Measurements from ENCODE around the gene ZDHHC16.

ZDHHC16 gene

DNA sequence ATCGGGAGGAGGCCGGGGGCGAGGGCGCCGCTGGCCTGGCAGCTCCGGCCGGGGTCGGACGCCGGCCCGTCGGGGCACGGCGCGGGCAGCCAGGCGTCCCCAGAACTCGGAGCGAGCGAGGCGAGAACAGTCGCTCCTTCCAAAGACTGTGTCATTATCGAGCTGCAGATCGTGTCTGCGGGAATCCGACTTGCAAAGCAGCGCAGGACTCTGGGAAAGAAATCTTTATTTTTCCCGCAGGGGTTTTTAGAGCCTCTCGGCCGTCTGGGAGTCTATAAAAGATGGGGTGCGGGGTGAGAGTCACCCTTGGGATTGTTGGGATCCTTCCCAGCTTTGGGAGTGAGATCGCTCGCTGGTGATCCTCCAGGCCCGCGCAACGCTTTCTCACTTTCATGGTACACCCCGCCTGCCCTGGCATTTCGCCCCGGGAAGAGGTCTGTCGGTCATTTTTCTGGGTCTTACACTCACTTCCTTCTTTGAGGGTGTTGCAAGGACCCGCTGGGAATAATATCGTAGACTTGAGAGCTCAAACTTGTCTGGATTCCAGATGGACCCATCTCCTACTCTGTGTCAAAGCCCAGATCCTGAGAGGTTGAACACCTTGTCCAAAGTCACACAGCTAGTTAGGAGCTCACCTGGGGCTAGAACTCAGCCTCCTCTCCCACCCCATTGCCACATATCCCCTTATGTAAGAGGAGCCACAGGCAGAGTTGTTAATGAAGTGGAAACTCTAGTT is 53.8 kb downstream of the ZDHHC16 start:
- H3K36me3 Mint-ChIP-seq (ENCODE audit: low read depth): peaks cover 31% of the 10 kb centered on the region
- no peak overlapping the region for H3K27ac Mint-ChIP-seq
- no peak for DNase-seq
- peaks cover 27% of the 10 kb centered on the region for H3K27me3 Mint-ChIP-seq
- H3K4me3 Mint-ChIP-seq: peak overlapping the region; percentile 63
- H3K9me3 Mint-ChIP-seq: no peaks in the 10 kb centered on the region
- H3K4me1 Mint-ChIP-seq (ENCODE audit: low read depth): peaks cover 31% of the 10 kb centered on the region

DNA sequence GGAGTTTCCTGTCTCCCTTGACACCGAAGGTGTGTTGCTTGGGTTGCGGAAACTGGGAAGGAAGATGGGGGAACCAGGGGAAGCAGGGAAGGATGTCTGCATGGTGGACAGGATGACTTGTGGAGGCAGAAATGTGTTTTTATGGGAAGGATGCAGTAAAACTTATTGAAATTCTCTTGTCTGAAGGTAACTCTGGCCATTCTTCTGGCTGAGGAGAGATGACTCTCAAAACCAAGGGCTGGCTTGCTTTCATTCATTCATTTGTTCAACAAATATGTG is 54.3 kb downstream of the ZDHHC16 start:
- Mint-ChIP-seq H3K9me3 (no peaks in the 10 kb centered on the region), H3K36me3 (ENCODE audit: low read depth) (peaks cover 27% of the 10 kb centered on the region), H3K27ac (no peak overlapping the region), H3K27me3 (peaks cover 27% of the 10 kb centered on the region), H3K4me1 (ENCODE audit: low read depth) (peaks cover 26% of the 10 kb centered on the region), H3K4me3 (no peak overlapping the region)
- no peak for DNase-seq

DNA sequence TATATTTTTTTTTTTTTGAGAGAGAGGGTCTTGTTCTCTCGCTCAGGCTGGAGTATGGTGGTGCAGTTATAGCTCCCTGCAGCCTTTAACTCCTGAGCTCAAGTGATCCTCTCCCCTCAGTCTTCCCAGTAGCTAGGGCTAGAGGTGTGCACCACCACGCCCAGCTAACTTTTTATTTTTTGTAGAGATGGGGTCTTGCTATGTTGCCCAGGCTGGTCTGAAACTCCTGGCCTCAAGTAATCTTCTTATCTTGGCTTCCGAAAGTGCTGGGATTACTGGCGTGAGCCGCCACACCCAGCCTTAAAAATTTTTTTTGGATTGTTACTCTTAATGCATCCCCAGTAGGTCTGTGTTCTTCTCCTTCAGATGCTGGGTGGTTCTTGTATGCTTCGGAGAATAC is 56.9 kb downstream of the ZDHHC16 start:
- Mint-ChIP-seq H3K9me3 (no peaks in the 10 kb centered on the region), H3K4me3 (no peak overlapping the region), H3K4me1 (ENCODE audit: low read depth) (peaks cover 12% of the 10 kb centered on the region), H3K36me3 (ENCODE audit: low read depth) (peaks cover 3% of the 10 kb centered on the region), H3K27me3 (peaks cover 27% of the 10 kb centered on the region), H3K27ac (no peak overlapping the region)
- DNase-seq: no peak

DNA sequence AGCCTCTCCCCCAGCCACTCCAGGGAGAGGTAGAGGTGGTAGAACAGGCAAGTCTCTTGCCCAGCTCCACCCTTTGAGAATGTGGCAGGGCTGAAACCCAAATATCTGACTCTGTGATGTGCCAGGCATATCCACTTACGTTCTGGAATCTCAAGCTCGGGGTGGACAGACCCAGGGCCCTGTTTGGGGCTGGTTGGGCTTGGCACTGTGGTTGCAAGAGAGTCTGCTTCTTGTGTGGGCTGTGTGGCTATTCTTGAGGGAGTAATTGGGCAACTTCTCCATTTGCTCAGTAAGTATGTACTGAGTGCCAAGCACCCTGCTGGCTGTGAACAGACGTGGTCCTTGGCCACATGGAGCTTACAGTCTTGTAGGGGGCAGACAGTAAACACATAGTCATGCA is 57.4 kb downstream of the ZDHHC16 start:
- peaks cover 12% of the 10 kb centered on the region for H3K4me1 Mint-ChIP-seq (ENCODE audit: low read depth)
- H3K27ac Mint-ChIP-seq: no peak overlapping the region
- no peak overlapping the region for H3K4me3 Mint-ChIP-seq
- no peak for DNase-seq
- H3K27me3 Mint-ChIP-seq: peaks cover 27% of the 10 kb centered on the region
- H3K9me3 Mint-ChIP-seq: no peaks in the 10 kb centered on the region
- H3K36me3 Mint-ChIP-seq (ENCODE audit: low read depth): no peaks in the 10 kb centered on the region

DNA sequence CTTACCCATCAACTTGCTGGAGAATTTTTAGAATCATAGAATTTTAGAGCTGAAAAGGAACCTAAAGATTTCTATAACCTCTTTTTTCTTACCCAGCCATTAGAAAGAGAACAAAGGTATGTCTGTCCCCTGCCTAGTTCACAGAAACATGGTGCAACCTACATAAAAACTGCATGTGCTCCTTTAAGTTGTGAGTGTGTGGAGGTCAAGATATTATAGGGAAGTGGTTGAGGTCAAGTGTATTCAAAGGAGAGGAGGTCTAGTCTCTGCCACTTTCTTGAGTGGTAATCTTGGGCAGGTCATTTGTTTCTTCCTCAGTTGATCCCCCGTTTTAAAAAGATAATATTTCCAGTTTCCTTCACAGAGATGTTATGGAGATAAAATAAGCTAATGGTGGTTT is 59.2 kb downstream of the ZDHHC16 start:
- Mint-ChIP-seq H3K36me3 (ENCODE audit: low read depth) (no peaks in the 10 kb centered on the region), H3K27me3 (peaks cover 21% of the 10 kb centered on the region), H3K4me3 (no peak overlapping the region), H3K27ac (no peak overlapping the region), H3K9me3 (no peaks in the 10 kb centered on the region), H3K4me1 (ENCODE audit: low read depth) (peaks cover 7% of the 10 kb centered on the region)
- DNase-seq: no peak

DNA sequence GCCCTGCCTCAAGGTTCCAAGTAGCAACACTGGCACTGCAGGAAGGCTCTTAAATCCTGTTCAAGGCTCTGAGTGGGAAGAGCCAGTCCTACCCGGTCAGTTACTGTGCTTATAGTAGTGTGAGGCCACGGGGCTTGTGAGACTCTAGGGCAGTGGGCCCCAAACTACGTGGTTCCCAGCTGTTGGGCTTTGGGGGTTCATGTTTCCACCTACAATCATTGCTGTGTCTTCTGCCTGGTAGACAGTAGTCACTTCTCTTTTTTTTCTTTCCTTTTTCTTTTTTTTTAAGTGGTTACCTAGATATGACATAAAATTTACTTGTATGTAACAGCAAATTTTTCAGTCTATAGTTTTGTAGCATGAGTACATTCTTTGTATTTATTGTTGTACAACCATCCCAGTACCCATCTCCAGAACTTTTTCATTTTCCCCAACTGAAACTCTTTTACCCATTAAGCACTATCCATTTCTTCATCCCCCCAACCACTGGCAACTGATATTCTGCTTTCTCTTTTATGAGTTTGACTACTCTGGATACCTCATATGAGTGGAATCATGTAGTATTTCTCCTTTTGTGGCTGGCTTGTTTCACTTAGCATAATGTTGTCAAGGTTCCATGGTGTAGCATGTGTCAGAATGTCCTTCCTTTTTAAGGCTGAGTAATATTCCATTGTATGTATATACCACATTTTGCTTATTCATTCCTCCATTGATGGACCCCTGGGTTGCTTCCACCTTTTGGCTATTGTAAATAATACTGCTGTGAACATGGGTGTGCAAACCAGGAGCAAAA is 60.4 kb downstream of the ZDHHC16 start:
- Mint-ChIP-seq H3K4me3 (no peak overlapping the region), H3K4me1 (ENCODE audit: low read depth) (peaks cover 7% of the 10 kb centered on the region), H3K9me3 (no peaks in the 10 kb centered on the region), H3K27ac (peak overlapping the region; percentile 62), H3K27me3 (peaks cover 10% of the 10 kb centered on the region), H3K36me3 (ENCODE audit: low read depth) (no peaks in the 10 kb centered on the region)
- DNase-seq: no peak

Data from activated T-cell treated with anti-CD3 and anti-CD28 coated beads, Interleukin-2, amount 50 U/mL, for 24 hours (primary cell).